GM10847 (cell line): ENCODE measurements around the gene DSN1.

Experiments used
- POLR2A ChIP-seq: IDR thresholded peaks from 2 replicates; pipeline ENCODE4 v1.6.1; 2011; ENCODE audit not compliant: insufficient read length; ENCODE audit errors: extremely low read depth

Gene DSN1

DNA sequence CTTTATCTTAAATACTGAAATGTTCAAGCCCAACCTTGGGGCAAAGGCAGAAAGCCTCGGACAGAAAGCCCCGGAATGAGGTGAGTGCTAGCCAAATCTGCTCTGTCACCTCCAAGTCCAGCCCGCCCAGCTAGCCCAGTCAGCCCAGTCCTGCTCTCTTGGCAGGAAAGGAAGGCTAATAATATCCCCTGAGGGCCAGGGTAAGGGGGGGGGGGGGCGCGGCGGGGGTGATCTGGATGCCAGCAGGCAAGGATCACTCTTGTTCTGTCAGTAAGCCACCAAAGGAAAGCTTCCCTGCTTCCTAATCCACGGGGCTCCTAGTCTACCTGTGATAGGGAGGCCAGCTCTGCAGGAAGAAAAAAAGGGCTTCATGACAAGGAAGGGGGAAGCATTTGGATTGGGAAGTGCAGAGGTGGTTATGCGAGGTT lies 28.8 kb downstream of the DSN1 start:
- no peak for TF ChIP-seq POLR2A

GRCh38 chr20:36744243-36744642 lies 29.3 kb downstream of the DSN1 start:
- TF ChIP-seq POLR2A, result no peak

GRCh38 chr20:36742558-36742957 lies 31.0 kb downstream of the DSN1 start:
- TF ChIP-seq POLR2A, result no peak

DNA sequence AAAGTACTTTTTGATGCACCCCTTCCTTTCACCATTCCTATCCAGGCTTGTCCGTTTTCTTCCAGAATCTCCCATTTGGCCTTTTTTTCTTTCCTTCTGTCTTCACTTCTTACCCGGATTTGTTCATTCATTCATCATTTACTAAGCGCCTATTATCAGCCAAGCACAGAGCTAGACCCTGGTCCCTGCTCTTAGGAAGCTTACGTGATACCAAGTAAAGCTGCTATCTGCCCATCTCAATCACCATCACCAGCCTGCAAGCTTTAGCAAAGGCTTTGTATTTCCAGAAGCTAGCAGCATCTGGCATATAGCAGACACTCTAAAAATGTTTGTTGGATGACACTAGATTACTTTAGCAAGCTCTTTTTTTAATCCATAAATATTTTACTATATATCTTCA lies 32.5 kb downstream of the DSN1 start:
- TF ChIP-seq POLR2A, result no peak

DNA sequence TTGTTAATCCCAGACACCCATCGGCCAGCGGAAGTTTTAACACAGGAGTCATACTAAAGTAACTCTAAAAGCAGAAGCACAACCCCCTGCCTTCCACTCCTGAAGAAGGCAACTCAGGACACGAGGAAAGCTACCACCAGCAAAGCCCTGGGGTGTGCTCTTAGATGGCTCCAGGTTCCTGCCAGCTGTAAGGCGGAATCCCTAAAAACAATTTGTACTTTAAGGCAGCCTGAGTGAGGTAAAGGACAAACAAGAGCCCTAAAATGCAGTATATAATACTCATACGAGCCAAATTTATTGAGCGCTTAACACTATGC lies 36.4 kb downstream of the DSN1 start:
- TF ChIP-seq POLR2A, result no peak

DNA sequence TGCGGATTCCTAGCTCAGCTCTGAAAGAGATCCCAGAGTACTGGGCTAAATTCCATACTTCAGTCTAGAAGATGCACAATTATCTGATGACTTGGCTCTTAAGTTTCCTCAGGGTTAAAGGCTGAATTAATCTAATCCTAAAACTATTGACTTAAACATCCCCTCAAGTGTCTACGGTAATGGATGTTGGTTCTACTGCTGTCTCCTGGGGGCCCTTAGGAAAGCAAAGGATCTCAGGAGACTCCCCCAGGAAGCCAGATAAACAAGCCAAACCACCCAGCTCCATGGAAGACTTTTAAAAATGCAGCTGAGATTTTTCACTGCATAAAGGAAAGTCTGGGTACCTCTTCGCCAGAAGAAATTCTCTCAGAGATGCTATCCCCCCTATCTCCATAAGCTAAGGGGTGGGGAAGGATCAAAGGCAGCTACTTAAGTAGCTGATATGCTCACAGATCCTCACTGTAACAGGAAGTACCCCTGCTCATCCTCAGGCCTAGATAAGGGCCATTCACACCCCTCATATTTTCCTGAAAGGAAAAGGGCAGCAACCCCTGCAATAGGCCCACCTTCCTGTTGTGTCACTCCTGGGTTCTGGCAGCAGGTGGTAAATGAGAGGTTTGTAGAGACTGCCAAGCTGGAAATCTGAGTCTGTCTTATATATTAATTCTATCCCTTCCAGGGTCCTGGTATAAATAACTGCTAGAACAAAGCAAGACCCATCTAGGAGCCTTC lies 36.9 kb downstream of the DSN1 start:
- no peak for TF ChIP-seq POLR2A

- no peak for TF ChIP-seq POLR2A
Observed at GRCh38 chr20:36732456-36732855, 41.1 kb downstream of the DSN1 start.

DNA sequence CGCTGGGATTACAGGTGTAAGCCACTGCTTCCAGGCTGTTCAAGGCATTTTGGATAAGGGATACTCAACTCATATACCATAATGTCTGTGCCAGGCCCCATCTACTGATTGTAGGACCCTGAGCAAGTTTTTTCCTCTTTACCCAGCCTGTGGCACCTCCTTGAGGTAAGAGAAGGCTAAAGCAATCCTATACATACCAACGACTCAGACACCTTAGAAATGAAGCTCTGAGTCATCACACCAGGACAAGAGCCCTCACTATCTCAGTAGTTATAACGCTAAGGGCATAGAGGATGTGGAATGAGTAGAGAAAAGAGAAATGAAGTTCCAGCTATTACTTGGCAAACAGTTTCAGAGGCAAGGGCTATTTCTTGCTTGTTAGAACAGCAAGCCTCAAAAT lies 44.6 kb downstream of the DSN1 start:
- no peak for TF ChIP-seq POLR2A

GRCh38 chr20:36726168-36726567 lies 47.4 kb downstream of the DSN1 start:
- no peak for TF ChIP-seq POLR2A

DNA sequence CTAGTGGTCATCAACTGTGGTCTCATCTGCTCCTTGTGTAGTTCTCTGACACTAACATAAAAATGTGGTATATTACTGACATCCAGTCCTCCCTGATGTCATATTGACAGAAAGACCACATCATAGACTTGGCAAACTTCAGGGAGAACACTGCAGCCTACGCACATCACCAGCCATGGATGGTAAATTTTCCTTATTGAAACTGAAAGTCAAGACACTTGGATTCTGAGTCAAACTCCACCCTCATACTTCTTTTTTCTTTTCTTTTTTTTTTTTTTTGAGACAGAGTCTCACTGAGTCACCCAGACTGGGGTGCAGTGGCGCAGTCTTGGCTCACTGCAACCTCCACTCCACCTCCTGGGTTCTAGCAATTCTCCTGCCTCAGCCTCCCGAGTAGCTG lies 53.1 kb downstream of the DSN1 start:
- TF ChIP-seq POLR2A, result no peak

GRCh38 chr20:36717657-36718056 lies 55.9 kb downstream of the DSN1 start:
- TF ChIP-seq POLR2A, result no peak

DNA sequence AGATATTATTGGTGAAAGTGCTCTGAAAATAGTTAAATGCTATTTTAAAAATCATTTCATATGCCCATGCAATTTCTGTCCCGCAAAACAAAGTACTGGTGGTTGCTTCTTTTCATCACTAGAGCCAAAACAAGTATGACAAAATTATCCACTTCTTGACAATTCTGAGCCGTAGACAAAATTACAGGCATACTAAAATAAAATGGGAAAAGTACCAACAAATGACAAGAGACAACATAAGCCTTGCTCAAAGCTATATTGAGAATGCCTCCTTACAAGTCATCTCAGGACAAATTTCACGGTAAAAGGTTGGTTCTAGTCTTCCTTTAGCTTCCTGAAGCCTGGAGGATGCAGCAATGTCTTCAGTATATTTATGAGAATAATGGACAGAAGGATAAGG lies 56.5 kb downstream of the DSN1 start:
- TF ChIP-seq POLR2A, result no peak

DNA sequence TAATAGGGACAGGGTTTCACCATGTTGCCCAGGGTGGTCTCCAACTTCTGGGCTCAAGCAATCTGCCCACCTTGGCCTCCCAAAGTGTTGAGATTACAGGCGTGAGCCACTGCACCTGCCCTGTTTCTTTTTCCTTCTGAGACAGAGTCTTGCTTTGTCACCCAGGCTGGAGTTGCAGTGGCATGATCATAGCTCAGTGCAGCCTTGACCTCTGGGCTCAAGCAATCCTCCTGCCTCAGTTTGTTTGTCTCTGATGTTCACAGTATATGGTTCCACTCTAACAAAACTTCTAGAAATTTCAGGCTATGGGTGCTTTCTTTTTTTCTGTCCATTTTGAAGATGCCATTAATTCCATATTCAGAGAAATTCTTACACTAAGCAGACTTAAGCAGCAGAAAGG lies 60.8 kb downstream of the DSN1 start:
- TF ChIP-seq POLR2A, result no peak

DNA sequence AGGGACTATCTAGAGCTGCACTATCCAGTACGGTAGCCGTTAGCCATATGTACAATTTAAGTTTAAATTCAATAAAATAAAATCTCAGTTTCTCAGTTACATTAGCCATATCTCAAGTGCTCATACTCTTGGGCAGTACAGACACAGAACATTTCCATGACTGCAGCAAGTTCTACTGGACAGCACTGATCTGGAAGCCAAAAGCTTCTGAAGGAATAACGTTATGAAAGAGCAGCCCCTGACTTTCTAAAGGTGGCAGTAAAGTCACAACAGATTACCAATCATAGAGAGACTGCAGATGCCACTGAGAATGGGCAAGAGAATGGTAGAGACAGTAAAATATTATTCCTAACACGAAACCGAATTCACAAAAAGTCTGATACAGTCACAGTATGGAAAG lies 64.4 kb downstream of the DSN1 start:
- no peak for TF ChIP-seq POLR2A

DNA sequence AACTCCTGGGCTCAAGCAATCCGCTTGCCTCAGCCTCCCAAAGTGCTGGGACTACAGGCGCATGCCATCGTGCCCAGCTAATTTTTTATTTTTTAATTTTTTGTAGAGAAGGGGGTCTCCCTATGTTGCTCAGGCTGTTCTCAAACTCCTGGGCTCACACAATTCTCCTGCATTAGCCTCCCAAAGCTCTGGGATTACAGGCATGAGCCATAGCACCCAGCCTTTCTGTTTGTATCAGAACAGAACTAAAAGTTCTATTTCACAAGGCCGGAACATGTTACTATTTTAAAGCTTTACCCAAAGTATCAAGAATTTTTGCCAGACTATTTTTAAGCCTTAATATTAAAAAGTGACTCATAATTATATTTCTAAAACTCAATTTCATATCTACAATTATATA lies 70.0 kb downstream of the DSN1 start:
- TF ChIP-seq POLR2A, result no peak
